Renal cortex interstitium (tissue), 11 donors: ENCODE data around the gene CD59. TPM values are rescaled to one million over a fixed set of nuclear protein-coding genes. Genes with fewer than 3 reads are reported as not detected.
"Not testable (repeated sequence)": the region's sequence is repeated elsewhere in the genome, so short reads cannot be mapped to it uniquely, and the experiment has no call there.

Source experiments
- DNase-seq, 11 donors: peaks; one replicate each; pipeline ENCODE4 v3.0.0-alpha.2; 2013; ENCODE audit warnings: low read depth in 9 of 11, low spot score in 4 of 11; ENCODE audit errors: extremely low read depth in 1 of 11
- polyA plus RNA-seq, 3 donors: library from polyadenylated mRNA; unstranded; fragments of 120-200 nt; gene quantifications; one replicate each; pipeline ENCODE4 v1.2.1, GENCODE V29; 2013; ENCODE audit not compliant: insufficient read length in 3 of 3

CD59 gene
- polyA plus RNA-seq, 3 donors = 228 to 244 (median 243) TPM

DNA sequence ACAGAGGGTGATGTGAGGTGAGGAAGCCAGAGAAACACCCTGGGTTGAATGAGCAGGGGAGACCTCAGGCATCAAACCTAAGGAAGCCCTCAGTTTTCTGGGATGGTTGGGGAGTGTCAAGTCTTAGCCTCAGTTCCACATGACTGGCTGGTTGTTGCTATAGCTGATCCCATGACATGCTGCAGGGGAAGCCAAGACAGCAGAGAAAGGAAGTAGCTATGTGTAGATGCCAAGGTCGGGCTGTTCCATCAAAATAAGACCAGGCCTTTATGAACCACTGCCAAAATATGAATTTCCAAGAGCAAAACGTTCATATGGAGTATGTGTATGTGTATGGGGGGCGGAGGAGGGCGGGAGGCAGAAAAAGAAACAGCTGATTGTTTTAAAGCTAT, 11.6 kb downstream of the CD59 start:
- DNase-seq = no peak

DNA sequence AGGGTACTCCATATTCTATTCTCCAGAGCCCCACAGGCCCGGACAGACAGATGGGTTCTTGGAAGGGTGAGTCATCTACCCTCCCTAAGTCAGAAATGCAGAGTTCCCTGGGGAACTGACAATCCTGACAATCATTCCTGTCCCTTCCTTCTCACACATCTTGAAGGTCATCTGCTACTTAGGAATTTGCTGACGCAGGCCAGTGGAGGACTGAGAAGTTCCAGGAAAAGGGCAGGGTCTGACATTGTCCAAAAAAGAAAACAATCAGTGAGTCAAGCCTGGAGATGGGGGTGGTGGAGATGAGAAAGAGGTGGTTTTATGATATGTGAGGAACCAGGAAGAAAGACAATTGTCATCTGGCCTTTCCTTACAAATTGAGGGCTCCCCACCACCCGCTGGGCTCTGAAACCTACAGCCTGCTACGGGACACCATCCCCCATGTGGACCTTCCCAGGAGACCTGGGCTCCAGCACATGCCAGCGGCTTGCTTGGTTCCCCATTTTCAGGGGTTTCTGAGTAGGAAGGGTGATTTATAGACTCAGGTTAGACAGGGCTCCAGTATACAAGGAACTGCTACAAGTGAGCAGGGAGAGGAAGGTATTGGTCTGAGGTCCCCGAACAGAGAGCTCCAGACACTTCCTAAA, 12.9 kb downstream of the CD59 start:
- no peak for DNase-seq

DNA sequence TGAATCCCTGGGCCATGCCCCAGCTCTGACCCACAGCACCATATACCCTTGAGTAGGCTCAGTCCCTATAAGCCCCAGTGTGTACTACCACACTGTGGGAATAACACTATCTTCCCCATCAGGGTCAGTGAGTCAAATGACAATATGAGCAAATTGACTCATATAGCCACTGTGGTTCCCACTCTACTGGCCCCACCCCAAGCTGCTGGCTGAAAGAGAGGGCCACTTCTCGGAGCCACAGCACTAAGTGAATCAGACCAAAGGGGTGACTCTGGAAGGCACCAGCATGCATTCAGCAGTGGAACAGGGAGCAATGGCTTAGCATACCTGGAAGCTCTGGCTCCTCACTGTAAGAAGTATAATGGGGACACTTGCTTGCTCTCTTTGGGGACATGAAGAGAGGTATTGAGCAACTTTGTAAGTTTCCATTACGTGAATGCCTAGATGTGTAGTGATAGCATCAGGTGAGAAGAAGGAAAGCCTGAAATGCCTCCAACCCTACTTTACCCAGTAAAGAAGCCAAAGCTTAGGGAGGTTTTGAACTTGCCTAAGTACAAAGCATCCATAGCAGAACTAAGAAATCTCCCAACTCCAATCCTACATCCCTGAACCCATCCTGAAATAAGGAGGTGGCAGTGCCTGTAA, 13.5 kb downstream of the CD59 start:
- DNase-seq = no peak

DNA sequence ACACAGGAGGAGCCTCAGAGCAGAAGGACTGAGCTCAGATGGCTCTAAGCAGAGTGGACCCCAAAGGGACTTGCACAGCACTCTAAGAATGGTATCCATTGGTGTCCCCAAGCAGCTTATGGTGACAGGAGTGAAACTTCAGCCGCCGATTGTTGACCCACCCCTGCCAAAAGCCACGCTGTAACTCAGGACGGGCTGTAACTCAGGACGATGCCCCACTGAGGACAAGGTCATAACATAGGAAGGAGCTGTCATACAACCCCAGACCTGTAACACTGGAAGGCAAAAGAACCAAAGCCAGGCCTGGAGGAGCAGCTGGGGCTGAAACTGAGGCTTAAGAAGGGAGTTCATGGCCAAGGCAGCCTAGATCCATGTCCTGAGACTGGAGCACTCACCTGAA, 14.2 kb downstream of the CD59 start:
- DNase-seq = no peak

DNA sequence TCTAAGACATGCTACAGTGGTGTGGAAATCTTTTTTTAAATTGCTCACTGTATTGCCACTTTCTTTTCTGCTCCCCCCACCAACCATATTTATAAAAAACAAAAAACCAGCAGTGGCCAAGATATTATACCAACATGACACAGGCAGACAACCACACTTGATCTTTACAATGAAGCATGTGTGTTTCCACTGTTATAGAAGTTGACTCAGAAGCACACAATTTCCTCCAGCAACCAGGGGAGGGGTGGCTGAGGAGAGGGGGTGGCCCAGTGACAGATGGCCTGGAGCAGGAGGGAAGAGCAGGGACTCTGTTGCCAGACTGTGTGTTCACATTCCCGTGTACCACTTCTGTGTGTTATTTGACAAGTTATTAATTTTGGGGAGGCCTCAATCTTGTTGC, 14.8 kb downstream of the CD59 start:
- DNase-seq = no peak

DNA sequence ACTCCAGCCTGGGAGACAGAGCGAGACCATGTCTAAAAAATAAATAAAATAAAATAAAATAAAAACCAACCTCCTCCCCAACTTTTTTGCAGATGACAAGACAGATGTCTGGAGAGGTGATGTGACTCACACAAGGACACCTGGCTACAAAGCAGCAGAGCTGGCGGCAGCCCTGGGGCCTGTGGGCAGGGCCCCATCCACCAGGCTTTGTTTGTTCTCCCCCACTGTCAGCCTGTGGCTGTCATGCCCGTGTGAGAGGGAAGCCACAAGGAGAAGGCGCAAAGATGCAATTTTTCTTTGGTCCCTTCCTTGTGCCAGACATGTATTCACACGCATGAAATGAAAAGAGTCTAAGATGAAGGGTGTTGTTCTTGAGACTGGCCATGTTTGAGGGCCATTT, 16.6 kb downstream of the CD59 start:
- no peak for DNase-seq

DNA sequence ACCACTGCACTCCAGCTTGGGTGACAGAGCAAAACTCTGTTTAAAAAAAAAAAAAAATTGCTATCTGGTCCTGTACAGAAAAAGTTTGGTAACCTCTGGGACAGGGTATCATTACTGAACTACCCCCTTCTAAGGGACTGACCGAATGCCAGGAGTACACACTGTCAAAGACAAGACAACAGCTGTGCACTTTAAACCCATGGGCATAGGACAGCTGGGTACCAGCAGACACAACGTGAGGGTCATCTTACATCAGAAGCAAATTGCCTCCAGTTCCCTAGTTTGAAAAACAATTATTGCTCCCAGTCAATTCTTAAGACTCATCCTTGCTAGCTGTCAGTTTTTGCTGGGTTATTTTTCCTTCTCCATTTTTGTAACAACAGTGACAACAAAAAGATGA, 17.8 kb downstream of the CD59 start:
- no peak for DNase-seq

DNA sequence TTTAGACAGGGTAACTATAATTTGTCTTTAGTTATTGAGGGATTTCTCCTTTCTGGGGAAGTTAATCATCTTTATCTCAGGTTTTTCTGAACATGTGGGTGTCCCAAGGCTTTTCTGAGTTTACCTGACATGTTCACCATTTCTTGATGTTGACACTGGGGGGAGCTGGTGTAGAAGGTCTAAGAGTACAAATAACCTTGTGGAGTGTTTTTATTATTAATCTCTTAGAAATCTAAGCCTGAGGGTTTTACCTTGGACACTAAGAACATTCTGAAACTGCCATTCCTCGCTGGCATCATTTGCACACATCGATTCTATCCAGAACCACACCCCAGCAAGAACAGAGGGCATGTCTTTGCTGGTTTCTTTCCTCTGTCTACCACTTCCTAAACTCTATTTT, 20.0 kb downstream of the CD59 start:
- no peak for DNase-seq

DNA sequence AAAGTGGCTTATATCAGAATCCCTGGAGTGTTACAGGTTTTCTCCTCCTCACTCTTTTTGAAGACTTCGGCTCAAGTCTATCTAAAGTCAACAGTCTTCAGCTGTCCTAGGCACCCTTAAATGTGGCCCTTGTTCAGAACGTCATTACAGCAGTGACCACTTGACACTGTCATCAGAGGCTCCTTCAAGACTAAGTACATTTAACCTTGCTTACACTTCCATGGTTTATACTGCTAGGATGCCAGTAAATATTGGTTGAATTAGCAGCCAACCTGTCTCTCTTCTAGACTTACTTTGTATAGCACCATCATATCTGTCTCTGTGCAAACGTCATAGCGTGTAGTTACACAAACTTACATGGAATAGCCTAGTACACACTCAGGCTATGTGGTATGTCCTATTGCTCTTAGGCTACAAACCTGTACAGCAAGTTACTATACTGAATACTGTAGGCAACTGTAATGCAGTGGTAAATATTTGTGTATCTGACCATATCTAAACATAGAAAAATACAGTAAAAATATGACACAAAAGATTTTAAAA, 22.3 kb downstream of the CD59 start:
- DNase-seq = no peak

DNA sequence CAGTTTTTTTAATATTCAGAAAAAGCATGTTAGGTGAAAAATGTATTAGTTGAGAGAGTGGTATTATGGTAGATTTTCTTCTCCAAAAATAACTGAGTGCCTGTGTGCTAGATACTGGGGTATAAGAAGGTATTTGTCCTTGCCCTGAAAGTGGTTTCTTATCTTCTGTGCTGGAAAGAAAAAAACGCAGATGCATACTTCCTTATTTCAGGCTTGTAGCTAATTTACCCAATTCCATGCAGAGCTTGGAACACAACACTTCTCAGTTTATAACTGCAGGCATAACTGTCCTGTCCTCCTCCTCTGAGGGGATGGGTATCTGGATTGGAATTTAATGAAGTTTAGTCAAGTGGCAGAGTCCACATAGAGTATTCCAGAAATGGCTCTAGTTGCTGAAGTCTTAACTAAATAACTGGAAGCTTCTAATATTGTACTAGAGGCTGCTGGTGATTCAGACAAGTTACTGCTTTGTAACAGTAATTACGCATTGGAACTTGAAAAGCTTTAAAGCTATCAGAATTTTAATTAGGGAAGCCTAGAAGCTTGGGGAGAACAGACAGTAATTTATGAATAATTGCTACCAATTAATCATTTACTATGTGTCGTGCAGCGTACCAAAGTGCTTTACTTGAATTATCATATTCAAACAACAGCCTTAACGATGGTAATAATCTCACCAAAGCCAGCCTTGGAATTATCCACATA, 22.9 kb downstream of the CD59 start:
- no peak for DNase-seq

DNA sequence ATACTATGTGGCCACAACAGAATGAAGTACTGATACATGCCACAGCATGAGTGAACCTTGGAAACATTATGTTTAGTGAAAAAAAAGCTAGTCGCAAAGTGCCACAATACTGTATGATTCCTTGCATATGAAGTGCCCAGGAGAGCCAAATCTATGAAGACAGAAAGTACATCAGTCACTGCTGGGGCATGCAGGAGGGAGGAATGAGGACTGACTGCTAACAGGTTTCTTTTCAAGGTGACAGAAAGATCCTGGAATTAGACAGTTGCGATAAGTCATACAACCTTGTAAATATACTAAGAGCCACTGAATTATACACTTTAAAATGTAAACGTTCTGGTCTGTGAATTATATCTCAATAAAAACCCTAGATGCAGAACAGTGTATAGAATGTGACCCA, 23.8 kb downstream of the CD59 start:
- no peak for DNase-seq

DNA sequence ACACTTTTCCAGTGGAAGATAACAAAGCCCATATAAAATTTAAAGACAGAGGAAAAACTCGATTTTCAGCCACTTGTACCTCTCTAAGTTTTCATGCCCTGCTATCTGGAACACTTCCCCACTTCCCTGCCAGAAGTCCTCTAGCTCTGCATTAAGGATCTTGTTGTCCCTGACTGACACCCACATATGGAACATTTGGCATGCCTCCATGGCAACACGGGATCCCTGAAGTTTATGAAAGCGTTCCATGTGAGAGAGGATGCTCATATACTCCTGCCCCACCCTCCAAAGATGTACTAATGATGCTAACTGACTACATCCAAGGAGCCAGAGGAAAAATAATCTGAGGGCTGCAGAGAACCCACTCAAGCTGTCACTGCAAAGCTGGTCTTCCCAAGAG, 26.8 kb downstream of the CD59 start:
- DNase-seq = no peak

DNA sequence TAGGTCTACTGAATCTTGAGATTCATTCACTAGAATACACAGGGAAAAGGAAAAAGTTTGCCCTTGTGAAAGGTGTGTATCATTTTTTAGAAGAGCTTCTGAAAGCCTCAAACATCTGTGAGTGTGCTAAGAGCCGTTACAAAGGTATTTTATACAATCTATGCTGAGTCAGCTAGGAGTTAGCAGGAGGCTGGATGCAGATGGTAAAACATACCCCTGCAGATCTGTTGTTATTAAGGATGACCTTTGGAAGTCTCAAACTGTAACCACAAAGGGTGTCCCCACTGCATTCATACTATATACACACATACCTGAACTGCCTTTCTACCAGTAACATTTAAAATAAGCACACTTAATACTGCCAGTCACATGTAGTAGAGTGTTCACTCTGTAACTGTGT, 27.2 kb downstream of the CD59 start:
- DNase-seq = no peak

DNA sequence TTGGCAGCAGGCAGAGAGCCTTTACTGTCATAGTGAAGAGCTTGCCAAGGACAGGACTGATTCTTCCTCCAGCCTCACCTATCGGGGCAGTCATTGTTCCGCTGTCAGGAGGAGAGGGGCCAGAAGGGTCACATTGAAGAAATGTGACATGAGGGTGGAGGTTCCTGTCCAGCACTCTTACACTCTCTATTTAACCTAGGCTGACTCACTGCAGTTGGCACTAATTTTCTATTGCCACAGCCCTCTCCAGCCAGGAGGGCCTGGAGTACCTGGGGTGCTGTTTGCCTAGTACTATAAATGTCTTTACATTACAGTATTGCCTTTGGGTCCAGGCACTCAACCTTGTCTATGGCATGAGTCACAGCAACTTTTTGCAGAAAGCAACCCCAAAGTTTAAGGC, 28.4 kb downstream of the CD59 start:
- DNase-seq = not testable (repeated sequence)

DNA sequence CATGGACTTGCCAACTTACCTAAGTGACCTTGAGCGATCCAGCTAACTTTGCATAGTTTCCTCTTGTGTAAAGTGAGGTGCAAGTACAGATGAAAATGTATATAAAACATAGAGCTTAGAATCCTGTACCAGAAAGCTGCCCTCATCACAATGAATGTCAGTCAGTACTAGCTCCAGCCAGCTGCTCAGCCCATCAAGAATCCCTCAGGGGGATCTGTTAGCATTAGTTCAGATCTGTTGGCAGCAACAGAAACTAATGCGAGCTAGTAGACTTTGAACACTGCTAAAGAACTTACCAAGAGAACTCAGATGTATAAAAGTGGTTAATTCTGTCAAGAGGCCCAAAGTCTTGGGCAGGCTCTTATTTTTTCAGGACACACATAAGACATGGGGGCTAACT, 29.3 kb downstream of the CD59 start:
- no peak for DNase-seq

DNA sequence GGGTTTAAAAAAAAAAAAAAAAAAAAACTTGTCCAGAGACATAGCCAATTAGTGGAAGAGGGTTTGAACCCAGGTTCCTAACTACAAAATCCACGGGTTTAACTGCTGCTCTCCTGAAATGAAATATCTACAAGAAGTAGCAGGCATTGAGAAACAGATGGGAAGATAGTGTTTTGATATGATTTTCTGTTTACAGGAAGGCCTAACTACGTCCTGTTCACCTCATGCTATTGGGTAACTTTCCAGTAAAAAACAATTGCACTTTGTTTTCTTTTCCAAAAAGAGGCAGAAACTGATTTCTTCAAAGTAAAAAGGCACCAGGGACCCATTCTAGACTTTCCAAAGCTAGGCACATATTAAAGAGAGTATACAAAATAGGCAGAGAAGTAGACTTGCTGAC, 29.7 kb downstream of the CD59 start:
- no peak for DNase-seq

DNA sequence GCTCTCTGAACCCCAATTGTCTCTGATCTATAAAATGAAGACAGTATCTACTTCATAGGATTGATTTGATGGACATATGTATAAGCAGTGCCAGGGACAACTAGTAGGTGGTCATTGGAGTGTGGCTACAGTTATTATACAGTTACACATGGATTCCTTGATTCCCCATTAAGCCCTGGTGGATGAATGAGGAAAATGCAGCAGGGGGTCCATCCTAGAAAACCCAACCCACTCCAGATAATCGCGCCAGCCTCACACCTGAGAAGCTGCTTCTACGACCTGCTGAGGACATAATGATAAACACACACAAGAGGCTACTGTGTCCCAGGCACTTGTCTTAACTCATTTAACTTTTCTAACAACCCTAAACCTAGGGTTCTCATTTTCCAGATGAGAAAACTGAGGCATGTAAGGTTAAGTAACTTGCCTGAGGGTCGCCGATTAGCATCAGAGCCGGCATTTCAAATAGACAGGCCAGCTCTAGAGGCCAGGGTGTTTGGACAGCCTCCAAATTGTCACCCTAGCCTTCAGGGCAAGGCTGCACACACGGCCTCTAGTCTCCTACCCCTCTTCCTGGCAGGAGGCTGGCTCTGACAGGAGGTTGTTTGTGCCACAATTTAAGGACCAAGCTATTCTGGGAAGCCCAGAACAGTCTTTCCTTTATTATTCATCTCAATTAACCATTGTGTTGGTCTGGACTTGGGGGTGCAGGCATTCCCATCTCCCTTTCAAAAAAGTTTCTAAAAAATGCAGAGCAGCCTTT, 31.8 kb downstream of the CD59 start:
- DNase-seq = no peak

DNA sequence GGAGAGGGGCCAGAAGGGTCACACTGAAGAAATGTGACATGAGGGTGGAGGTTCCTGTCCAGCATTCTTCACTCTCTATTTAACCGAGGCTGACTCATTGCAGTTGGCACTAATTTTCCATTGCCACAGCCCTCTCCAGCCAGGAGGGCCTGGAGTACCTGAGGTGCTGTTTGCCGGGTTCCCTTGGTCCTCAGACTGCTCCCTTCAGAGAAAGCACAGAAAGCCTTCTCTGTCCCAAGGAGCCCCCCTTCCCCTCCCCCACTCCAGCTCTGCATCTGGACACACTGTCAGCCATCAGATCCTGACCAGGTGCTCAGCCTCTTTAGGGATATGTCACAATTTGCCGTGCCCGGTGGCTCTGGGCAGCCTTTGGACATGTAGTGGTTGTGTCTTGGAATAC, 32.4 kb downstream of the CD59 start:
- no peak for DNase-seq

DNA sequence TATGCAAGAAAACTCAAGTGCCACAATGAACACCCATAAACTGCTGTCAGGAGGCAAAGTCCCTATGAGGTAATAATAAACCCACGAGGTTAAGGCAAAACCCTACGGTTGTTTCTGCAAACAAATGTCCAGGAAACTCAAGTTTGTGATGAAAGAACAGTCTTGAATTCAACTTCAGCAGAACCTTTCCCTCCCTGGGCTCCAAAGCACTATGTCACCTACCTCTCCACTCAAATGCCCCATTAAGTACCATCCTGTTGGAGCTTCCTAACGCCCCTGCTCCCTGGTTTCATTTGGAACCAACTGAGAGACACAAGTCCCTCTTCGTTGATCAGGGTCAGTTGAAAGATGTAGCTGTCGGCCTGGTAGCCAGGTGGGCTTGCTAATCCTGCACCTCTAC, 33.0 kb downstream of the CD59 start:
- DNase-seq = no peak
